Measurements from ENCODE around the gene BEND3.
"Not testable (repeated sequence)": the region's sequence is repeated elsewhere in the genome, so short reads cannot be mapped to it uniquely, and the experiment has no call there.

The BEND3 gene

GRCh38 chr6:107120404-107120803, 5.1 kb upstream of the BEND3 start:
- no peak for DNase-seq

- DNase-seq, result peak; percentile 25
These were observed 3.7 kb upstream of the BEND3 start for GRCh38 chr6:107118976-107119375.

GRCh38 chr6:107118540-107118939, 3.2 kb upstream of the BEND3 start:
- DNase-seq, result not testable (repeated sequence)

- DNase-seq, result no peak
These were observed 1.6 kb upstream of the BEND3 start for GRCh38 chr6:107116931-107117330.

GRCh38 chr6:107116328-107116892, 1.1 kb upstream of the BEND3 start:
- no peak for DNase-seq

- peak; percentile 47 for DNase-seq
These were observed 496 bp upstream of the BEND3 start for GRCh38 chr6:107115695-107116327.

- DNase-seq, result peak; percentile 85
These were observed 946 bp downstream of the BEND3 start for GRCh38 chr6:107114213-107114925.

- DNase-seq, result peak; percentile 18
These were observed 5.1 kb downstream of the BEND3 start for GRCh38 chr6:107110200-107110599.

GRCh38 chr6:107108201-107108890, 7.0 kb downstream of the BEND3 start:
- DNase-seq, result no peak

GRCh38 chr6:107107791-107108190, 7.5 kb downstream of the BEND3 start:
- DNase-seq, result no peak

GRCh38 chr6:107106165-107106564, 9.2 kb downstream of the BEND3 start:
- DNase-seq, result no peak

- DNase-seq, result no peak
These were observed 9.7 kb downstream of the BEND3 start for GRCh38 chr6:107105511-107106116.

- no peak for DNase-seq
These were observed 12.2 kb downstream of the BEND3 start for GRCh38 chr6:107103082-107103481.

GRCh38 chr6:107102414-107102805, 12.9 kb downstream of the BEND3 start:
- DNase-seq, result no peak

GRCh38 chr6:107101686-107102413, 13.5 kb downstream of the BEND3 start:
- DNase-seq, result no peak

GRCh38 chr6:107101211-107101610, 14.1 kb downstream of the BEND3 start:
- no peak for DNase-seq

- no peak for DNase-seq
These were observed 16.6 kb downstream of the BEND3 start for GRCh38 chr6:107098436-107099307.

GRCh38 chr6:107084459-107084858, 30.9 kb downstream of the BEND3 start:
- not testable (repeated sequence) for DNase-seq

GRCh38 chr6:107083921-107084320, 31.4 kb downstream of the BEND3 start:
- no peak for DNase-seq

GRCh38 chr6:107083047-107083768, 32.1 kb downstream of the BEND3 start:
- DNase-seq, result no peak

- no peak for DNase-seq
These were observed 33.3 kb downstream of the BEND3 start for GRCh38 chr6:107082045-107082444.
